K562 (cell line): ENCODE measurements around the gene TRIM43B. TPM values are rescaled to one million over a fixed set of nuclear protein-coding genes. Genes with fewer than 3 reads are reported as not detected.

ENCODE experiments used
- ATAC-seq: fragments of 200-7000 bp; cut with Tn5 transposase; 3 replicates; pipeline ENCODE4 v1.9.1; 2020; ENCODE audit warnings: moderate library complexity
- BruUV-seq: library from RNA; stranded (reverse); fragments of 400-500 nt; replicated peaks from 2 replicates; lab custom pipeline; 2021; lab: Mats Ljungman, UMichigan
- CTCF ChIA-PET: fragments of 300-600 bp; formaldehyde crosslinking; extraction: SDS; loops from one replicate; lab custom pipeline; 2021; ENCODE audit warnings: low intra/inter-chr PET ratio; lab: Yijun Ruan, JAX
- POLR2A ChIA-PET: fragments of 300-600, 350-650 bp; sonication (Branson Sonifier 250); formaldehyde crosslinking; extraction: SDS; loops from one replicate; lab custom pipeline; 2021; ENCODE audit warnings: antibody characterized with exemption, inconsistent platforms; lab: Yijun Ruan, JAX
- DNase-seq, 4 experiments: peaks; one replicate each; pipeline versions ENCODE4 v3.0.0 to v3.0.0-alpha.2; 2011 to 2018; ENCODE audit warnings: low spot score in 3 of 4, mixed read lengths in 3 of 4; ENCODE audit errors: extremely low read depth in 1 of 4
- FAIRE-seq: peaks from 2 replicates; lab custom pipeline; 2011; peaks lifted over from hg19 to GRCh38; lab: Jason Lieb, UNC
- H2AFZ ChIP-seq: 2 replicates; pipeline ENCODE4 v1.6.0; 2011; ENCODE audit warnings: low read depth, low read length, control low read depth, inconsistent platforms
- H3K27ac ChIP-seq: fragments of 200-600 bp; 3 replicates; pipeline ENCODE4 v1.8.0; 2011; ENCODE audit warnings: low read depth, mild to moderate bottlenecking, control low read depth, inconsistent platforms, low read length, moderate library complexity, mixed read lengths; ENCODE audit errors: extremely low read depth
- H3K27me3 ChIP-seq, 2 experiments: fragments of 300-600 bp in 1 of 2; 2 replicates in 1 of 2; 3 replicates in 1 of 2; pipeline versions ENCODE4 v1.6.0 to v1.8.0; 2011; ENCODE audit warnings: inconsistent platforms in 2 of 2, low read length in 2 of 2, mild to moderate bottlenecking in 1 of 2, mixed read lengths in 1 of 2, moderate library complexity in 1 of 2; ENCODE audit not compliant: control insufficient read depth in 2 of 2, insufficient read depth in 2 of 2
- H3K36me3 ChIP-seq: fragments of 300-600 bp; 3 replicates; pipeline ENCODE4 v1.8.0; 2011; ENCODE audit warnings: mild to moderate bottlenecking, low read length, inconsistent platforms; ENCODE audit not compliant: control insufficient read depth, insufficient read depth
- H3K4me1 ChIP-seq, 2 experiments: fragments of 200-600 bp in 1 of 2; replicated peaks in 1 of 2; 2 replicates in 1 of 2; 3 replicates in 1 of 2; pipeline versions ENCODE4 v1.5.1 to v1.8.0; 2011; ENCODE audit warnings: inconsistent platforms in 2 of 2, low read length in 2 of 2, mild to moderate bottlenecking in 1 of 2, mixed read lengths in 1 of 2, moderate library complexity in 1 of 2; ENCODE audit not compliant: control insufficient read depth in 2 of 2, insufficient read depth in 2 of 2
- H3K4me2 ChIP-seq: 2 replicates; pipeline ENCODE4 v1.6.1; 2011; ENCODE audit warnings: low read length, control low read depth, inconsistent platforms, mixed read lengths; ENCODE audit not compliant: insufficient read depth
- H3K4me3 ChIP-seq: fragments of 200-600 bp; sonication (generic), shearing (Covaris generic); 2 replicates; pipeline ENCODE4 v1.5.1; 2016; ENCODE audit warnings: control low read depth, inconsistent platforms
- H3K79me2 ChIP-seq: fragments of 200-600 bp; 3 replicates; pipeline ENCODE4 v1.8.0; 2011; ENCODE audit warnings: low read length, inconsistent platforms; ENCODE audit not compliant: control insufficient read depth, insufficient read depth
- H3K9ac ChIP-seq, 2 experiments: 2 replicates each; pipeline versions ENCODE4 v1.6.0 to v1.6.1; 2011; ENCODE audit warnings: low read depth in 2 of 2, low read length in 2 of 2, control low read depth in 1 of 2, inconsistent platforms in 1 of 2, mild to moderate bottlenecking in 1 of 2, mixed read lengths in 1 of 2; ENCODE audit not compliant: insufficient read depth in 1 of 2
- H3K9me1 ChIP-seq: one replicate; pipeline ENCODE4 v1.6.0; 2011; ENCODE audit warnings: inconsistent platforms, mild to moderate bottlenecking, low read length, moderate library complexity; ENCODE audit not compliant: control insufficient read depth, insufficient read depth
- H3K9me3 ChIP-seq: replicated peaks from 2 replicates; pipeline ENCODE4 v1.5.1; 2011; ENCODE audit warnings: low read depth, low read length, inconsistent platforms; ENCODE audit not compliant: control insufficient read depth, insufficient read depth
- H4K20me1 ChIP-seq: replicated peaks from 2 replicates; pipeline ENCODE4 v1.6.1; 2011; ENCODE audit warnings: low read length, inconsistent platforms, mixed read lengths; ENCODE audit not compliant: control insufficient read depth, insufficient read depth
- ARNT ChIP-seq, 2 experiments: fragments of 450-650 bp; IDR thresholded peaks; 2 replicates each; pipeline ENCODE4 v1.6.1; 2016; ENCODE audit warnings: mild to moderate bottlenecking in 1 of 2
- ATF1 ChIP-seq, 2 experiments: fragments of 450-650 bp in 1 of 2; IDR thresholded peaks; 2 replicates each; pipeline ENCODE4 v1.6.1; 2016; ENCODE audit warnings: missing compliant biosample characterization in 1 of 2, missing genetic modification characterization in 1 of 2
- CXXC5 ChIP-seq: fragments of 250-450 bp; sonication (Bioruptor Pico); IDR thresholded peaks from 2 replicates; pipeline ENCODE4 v1.8.0; 2022; ENCODE audit warnings: inconsistent platforms, mild to moderate bottlenecking, moderate library complexity
- DPF2 ChIP-seq: fragments of 450-650 bp; IDR thresholded peaks from 2 replicates; pipeline ENCODE4 v1.6.1; 2016
- FOXA1 ChIP-seq: fragments of 450-650 bp; IDR thresholded peaks from 2 replicates; pipeline ENCODE4 v1.6.1; 2016; ENCODE audit warnings: mild to moderate bottlenecking, borderline replicate concordance
- NFXL1 ChIP-seq: fragments of 450-650 bp; formaldehyde crosslinking; IDR thresholded peaks from 2 replicates; pipeline ENCODE4 v1.4.0; 2021; ENCODE audit warnings: mild to moderate bottlenecking
- RAD51 ChIP-seq: fragments of 450-650 bp; IDR thresholded peaks from 2 replicates; pipeline ENCODE4 v1.7.1; 2016; ENCODE audit warnings: low read depth, mild to moderate bottlenecking, borderline replicate concordance
- SPI1 ChIP-seq: IDR thresholded peaks from 2 replicates; pipeline ENCODE4 v1.6.1; 2011; ENCODE audit warnings: low read depth, low read length, control low read depth, borderline replicate concordance
- TARDBP ChIP-seq: fragments of 450-650 bp; IDR thresholded peaks from 2 replicates; pipeline ENCODE4 v1.6.1; 2016
- ZFPM2 ChIP-seq: fragments of 250-450 bp; sonication (Bioruptor Pico); IDR thresholded peaks from 2 replicates; pipeline ENCODE4 v1.5.1; 2022; ENCODE audit warnings: mild to moderate bottlenecking
- ZNF239 ChIP-seq: fragments of 250-450 bp; sonication (Bioruptor Pico); IDR thresholded peaks from 2 replicates; pipeline ENCODE4 v1.4.0; 2020; ENCODE audit warnings: mild to moderate bottlenecking
- ZNF766 ChIP-seq: fragments of 200-800 bp; sonication (Bioruptor generic); conservative IDR thresholded peaks from 2 replicates; pipeline ENCODE4 v1.6.1; 2016; ENCODE audit warnings: missing genetic modification characterization, missing compliant biosample characterization
- WGBS: fragments of 100-300 bp; shearing (Covaris generic); methylation state at CpG from one replicate; pipeline ENCODE4 v1.1.6; 2016; ENCODE audit warnings: low coverage, mixed read lengths; ENCODE audit not compliant: insufficient coverage; ENCODE audit errors: missing lambda C conversion rate; 5-methylcytosine and 5-hydroxymethylcytosine counted together
- in situ Hi-C: fragments of 300-500 bp; cut with MboI; formaldehyde crosslinking; loops from 4 replicates; pipeline ENCODE4 v1.15.0; 2018; ENCODE audit warnings: inconsistent platforms, mixed read lengths
- intact Hi-C: fragments of 100-400 bp; cut with micrococcal nuclease; formaldehyde crosslinking; loops from 2 replicates; pipeline ENCODE4 v1.14.2; 2022
- polyA plus RNA-seq, 8 experiments: library from polyadenylated mRNA; depleted of rRNA in 4 of 8; stranded (reverse) in 5 of 8; unstranded in 3 of 8; fragments of >200 nt; fragmentation: Nextera tagmentation in 2 of 8; fragmentation: Illumina TruSeq in 1 of 8; extraction: Ambion mirVana in 2 of 8; extraction: Trizol in 1 of 8; gene quantifications; 2 replicates each; pipeline versions ENCODE4 v1.2.1 to v1.2.3, GENCODE V29; 2011 to 2014; ENCODE audit warnings: inconsistent platforms in 1 of 8, missing spikeins in 1 of 8
- total RNA-seq, 7 experiments: library from RNA; depleted of rRNA in 6 of 7; stranded (reverse); fragments of >200 nt in 6 of 7; fragmentation: Illumina TruSeq in 2 of 7; extraction: Trizol in 2 of 7; gene quantifications; 2 replicates each; pipeline versions ENCODE4 v1.2.1 to v1.2.3, GENCODE V29; 2011 to 2021; ENCODE audit warnings: low replicate concordance in 1 of 7
- TF ChIP-seq, protein P1 (sequence below): sonication (generic); formaldehyde crosslinking; IDR thresholded peaks from 2 replicates; pipeline ENCODE4 v1.8.1; 2022; ENCODE audit warnings: missing genetic modification reagents

TRIM43B gene
- total and polyA plus RNA-seq, 9 of the 15 experiments (the other 6 are each of a cell fraction or from before 2014, with no cell fraction given): not detected

DNA sequence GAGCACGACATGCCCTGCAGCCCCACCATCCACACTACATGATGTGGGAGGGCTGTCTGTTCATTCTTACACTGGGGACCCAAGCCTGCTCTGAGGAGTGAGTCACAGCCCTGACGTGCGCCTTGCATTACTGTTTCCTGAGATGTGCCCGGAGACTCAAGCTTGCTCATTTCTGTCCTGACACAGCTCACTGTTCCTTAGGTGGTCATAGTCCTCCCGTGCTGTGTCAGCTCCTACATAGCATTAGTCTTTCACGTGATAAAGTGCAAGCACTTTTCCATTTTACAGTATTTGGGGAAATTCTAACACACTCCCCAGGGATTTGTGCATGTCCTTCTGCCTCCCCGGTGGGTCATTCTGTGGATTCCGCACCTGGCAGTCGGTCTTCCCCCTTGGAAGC lies 46.2 kb upstream of the TRIM43B start:
- TF ChIP-seq ZNF239 (CRISPR knock-in tag) (no peak), NFXL1 (CRISPR knock-in tag) (no peak), FOXA1 (no peak), CXXC5 (no peak), ATF1 (CRISPR knock-in tag; IDR thresholded peaks at IDR 0.05) (no peak), ATF1 (tag; IDR thresholded peaks at IDR 0.05) (no peak), RAD51 (no peak), DPF2 (no peak), ARNT (IDR thresholded peaks at IDR 0.05) (no peak), ZFPM2 (CRISPR knock-in tag) (no peak), TARDBP (no peak), SPI1 (no peak), ZNF766 (CRISPR knock-in tag) (no peak)
- TF ChIP-seq, protein P1, sequence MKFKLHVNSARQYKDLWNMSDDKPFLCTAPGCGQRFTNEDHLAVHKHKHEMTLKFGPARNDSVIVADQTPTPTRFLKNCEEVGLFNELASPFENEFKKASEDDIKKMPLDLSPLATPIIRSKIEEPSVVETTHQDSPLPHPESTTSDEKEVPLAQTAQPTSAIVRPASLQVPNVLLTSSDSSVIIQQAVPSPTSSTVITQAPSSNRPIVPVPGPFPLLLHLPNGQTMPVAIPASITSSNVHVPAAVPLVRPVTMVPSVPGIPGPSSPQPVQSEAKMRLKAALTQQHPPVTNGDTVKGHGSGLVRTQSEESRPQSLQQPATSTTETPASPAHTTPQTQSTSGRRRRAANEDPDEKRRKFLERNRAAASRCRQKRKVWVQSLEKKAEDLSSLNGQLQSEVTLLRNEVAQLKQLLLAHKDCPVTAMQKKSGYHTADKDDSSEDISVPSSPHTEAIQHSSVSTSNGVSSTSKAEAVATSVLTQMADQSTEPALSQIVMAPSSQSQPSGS (CRISPR knock-in tag): no peak
- ChIA-PET CTCF (no interaction called here), POLR2A (no interaction called here)
- FAIRE-seq (no peak), DNase-seq (no peak), ATAC-seq (no peak)
- in situ Hi-C loops: no loop called here
- intact Hi-C loops: no loop called here
- peaks cover 0 to 13% of the 10 kb centered on the region in 2 experiments; a peak in 2 of 5 replicates for H3K4me1 ChIP-seq
- H3K4me2 ChIP-seq: no peak overlapping the region
- no peaks in the 10 kb centered on the region for H3K79me2 ChIP-seq
- no peak overlapping the region for H3K27ac ChIP-seq
- H3K9me1 ChIP-seq: no peaks in the 10 kb centered on the region
- H3K36me3 ChIP-seq: no peaks in the 10 kb centered on the region
- no TSS peak for BruUV-seq
- H4K20me1 ChIP-seq: no peaks in the 10 kb centered on the region
- H3K9ac ChIP-seq: no peak overlapping the region
- no peak overlapping the region for H3K4me3 ChIP-seq
- H2AFZ ChIP-seq: no peak overlapping the region
- peaks cover 10 to 46% of the 10 kb centered on the region in 2 experiments; a peak in 4 of 5 replicates for H3K27me3 ChIP-seq
- under 1% methylated on average over 9 of the region's 9 CpGs for WGBS
- no peaks in the 10 kb centered on the region for H3K9me3 ChIP-seq
